HG03565 (cell line): ENCODE measurements around the gene NARF.
"Not testable (repeated sequence)": the region's sequence is repeated elsewhere in the genome, so short reads cannot be mapped to it uniquely, and the experiment has no call there.

Experiments
- ATAC-seq: cut with Tn5 transposase; IDR thresholded peaks from one replicate; pipeline ENCODE4 v1.9.1; 2021; ENCODE audit warnings: mild to moderate bottlenecking, moderate library complexity; ENCODE audit not compliant: unreplicated experiment

NARF gene

DNA sequence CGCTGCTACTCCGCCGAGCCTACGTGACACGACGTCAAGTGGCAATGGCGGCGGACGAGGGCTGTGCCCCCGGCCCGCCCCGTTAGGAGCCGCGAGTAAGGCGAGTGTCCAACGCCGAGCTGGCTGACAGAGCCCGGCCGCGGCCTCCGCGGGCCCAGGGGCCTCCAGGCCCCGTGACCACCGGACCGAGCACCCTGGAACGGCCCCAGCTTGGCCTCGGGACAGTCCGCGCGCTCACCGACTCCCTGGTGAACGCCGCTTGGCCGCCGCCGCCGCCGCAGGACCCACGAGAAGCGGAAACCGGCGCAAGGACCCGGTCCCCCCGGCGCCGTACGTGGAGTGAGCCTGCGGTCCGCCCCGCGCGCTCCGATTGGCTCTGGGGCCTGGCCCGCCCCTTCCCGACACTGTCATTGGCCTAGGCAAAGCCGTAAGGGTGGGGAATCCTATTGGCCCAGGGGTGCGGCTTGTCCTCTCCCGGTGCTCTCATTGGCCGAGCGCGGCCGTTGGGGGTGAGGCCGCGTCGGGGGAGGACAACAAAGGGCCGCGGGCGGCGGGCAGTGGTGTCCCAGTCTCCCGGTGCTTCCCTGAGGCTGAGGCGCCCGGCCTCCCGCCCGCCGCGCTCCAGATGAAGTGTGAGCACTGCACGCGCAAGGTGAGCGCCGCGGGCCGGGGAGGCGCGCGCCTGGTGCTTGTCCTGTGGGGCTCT is at the start of gene NARF:
NARF (plus strand) TSS at position 563 of the 706 bp plus-strand sequence; CDS start at position 626, 63 bp downstream.
- ATAC-seq, result peak; percentile 84

DNA sequence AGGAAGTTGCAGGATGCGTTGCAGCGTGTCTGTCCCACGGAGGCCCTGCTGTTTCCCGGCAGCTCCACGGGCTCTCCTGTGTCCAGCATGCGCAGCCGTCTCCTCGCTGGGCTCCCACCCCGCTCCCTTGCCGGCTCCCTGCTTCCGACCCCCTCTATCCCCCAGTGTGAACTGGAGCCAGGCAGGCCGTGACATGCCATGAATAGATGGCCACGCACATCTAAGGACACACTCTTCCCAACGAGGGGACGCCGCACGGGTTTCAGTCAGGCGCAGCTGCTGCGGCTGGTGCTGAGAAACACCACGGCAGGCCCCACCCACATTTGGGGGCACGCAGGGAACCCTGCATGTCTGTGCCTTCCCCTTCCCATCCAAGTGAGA is 49.6 kb upstream of the NARF start:
- ATAC-seq, result no peak

DNA sequence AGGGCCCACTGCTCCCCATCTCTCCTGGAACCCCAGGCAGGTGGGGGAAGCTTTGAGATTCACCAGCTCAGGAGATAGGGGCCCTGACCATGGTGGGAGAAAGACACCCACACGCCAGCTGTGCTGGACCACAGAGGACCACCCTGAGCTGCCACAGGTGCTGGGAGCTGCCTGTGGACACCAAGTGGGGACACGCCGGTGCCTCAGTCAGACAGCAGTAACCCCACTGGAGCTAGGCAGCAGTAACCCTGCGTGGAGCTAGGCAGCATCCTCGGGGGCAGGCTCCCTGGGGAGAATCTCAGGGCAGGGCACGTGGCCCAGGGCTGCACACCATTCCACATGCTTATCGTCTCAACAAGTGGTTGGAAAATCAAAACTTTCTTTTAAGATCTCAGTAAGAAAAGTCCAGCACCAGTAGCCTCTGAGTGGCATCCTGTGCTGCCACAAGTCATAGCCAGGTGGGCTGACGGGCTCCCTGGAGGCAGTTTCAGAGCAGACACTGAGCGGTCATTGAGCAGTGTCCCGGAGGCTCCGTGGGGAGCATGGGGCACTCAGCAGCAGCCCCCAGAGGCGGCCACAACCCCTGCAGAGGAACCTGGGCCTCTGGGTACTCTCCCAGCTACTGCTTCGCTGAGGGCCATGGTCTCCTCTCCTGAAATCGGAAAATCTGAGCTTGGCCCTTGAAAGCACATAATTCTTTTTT is 48.4 kb upstream of the NARF start:
- no peak for ATAC-seq

- no peak for ATAC-seq
Measured at GRCh38 chr17:82411396-82412053, 47.0 kb upstream of the NARF start.

- ATAC-seq, result not testable (repeated sequence)
Measured at GRCh38 chr17:82412081-82412480, 46.5 kb upstream of the NARF start.

DNA sequence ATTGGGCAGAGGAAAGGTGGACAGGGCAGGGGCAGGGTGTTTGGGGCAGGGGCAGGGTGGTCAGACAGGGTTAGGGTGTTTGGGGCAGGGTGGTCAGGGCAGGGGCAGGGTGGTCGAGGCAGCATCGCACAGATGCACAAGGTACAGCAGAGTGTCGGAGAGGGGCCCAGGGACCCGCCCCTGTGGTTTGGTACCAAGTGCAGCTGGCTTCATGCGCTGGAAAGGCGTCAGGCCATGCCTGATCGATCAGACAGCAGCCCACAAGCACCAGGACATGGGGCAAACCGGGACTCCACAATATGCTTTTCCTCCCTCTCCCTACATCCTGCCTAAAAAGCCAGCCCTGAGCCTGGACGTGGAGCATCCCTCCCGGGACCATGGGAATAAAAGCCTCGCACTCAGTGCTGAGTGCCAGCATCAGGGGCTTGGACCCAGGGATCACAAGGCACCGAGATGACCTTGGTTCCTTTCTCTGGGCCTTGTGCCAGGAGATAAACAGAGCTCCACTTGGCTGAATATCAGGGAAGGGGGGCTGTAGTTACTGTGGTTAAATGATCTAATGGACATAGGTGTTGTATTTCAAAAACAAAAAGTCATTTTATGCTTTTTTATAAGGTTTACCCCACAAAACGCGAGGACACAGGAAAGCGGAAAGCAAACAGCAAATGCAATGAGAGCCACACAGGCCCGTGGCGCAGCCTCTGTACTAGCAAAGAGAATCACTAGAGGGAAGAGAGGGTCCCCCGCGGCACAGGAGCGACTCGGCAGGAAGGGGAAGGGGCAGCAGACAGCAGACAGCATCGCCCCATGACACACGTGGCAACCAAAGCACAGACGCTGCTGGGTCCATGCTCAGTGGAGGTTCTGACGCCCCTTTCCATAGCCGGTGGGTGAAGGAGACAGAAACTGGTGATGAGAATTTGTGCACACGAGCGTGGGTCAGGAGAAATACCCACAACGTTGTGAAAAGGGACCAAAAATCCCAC is 45.7 kb upstream of the NARF start:
- no peak for ATAC-seq

GRCh38 chr17:82414548-82415281 is 43.8 kb upstream of the NARF start:
- no peak for ATAC-seq

DNA sequence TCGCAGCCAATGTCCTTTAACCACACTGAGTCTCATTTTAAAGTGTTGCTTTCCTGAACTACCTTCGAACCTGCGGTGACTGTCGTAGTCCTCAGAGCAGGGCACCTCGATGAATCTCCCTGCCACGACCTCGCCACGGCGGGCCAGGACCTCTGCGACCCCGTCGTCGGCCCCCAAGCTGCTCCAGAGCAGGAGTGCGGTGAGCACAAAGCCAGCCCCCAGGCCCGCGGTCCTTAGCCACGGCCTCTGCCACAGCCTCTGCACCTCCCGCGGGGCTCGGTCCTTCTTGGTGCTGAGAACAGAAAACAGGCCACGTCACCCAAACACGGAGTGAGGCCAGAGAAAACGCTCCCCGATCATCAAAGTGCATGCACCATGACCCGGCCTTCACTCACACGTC is 43.2 kb upstream of the NARF start:
- no peak for ATAC-seq

DNA sequence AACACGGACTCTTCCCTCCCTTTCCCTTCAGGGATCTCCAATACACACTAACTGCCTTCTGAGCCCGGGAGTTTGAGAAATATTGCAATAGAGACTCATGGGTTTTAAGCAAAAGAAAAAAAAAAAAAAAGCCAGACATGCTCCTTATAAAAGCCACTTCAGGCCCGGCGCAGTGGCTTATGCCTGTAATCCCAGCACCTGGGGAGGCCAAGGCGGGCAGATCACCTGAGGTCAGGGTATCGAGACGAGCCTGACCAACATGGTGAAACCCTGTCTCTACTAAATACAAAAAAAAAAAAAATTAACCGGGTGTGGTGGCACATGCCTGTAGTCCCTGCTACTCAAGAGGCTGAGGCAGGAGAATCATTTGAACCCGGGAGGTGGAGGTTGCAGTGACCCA is 42.8 kb upstream of the NARF start:
- ATAC-seq, result no peak

GRCh38 chr17:82416264-82416663 is 42.3 kb upstream of the NARF start:
- no peak for ATAC-seq

- no peak for ATAC-seq
Measured at GRCh38 chr17:82416771-82417170, 41.8 kb upstream of the NARF start.

- ATAC-seq, result peak; percentile 74
Measured at GRCh38 chr17:82418001-82418986, 40.2 kb upstream of the NARF start, which contains the start of the genes HEXD and OGFOD3. Gene HEXD, plus strand, starts transcription at chr17:82418347. Its CDS starts 1,453 bp downstream, at chr17:82419800. Gene OGFOD3, minus strand, starts transcription at chr17:82418586. Its CDS starts 101 bp downstream, at chr17:82418485.

- ATAC-seq, result no peak
Measured at GRCh38 chr17:82419540-82419939, 39.0 kb upstream of the NARF start.

DNA sequence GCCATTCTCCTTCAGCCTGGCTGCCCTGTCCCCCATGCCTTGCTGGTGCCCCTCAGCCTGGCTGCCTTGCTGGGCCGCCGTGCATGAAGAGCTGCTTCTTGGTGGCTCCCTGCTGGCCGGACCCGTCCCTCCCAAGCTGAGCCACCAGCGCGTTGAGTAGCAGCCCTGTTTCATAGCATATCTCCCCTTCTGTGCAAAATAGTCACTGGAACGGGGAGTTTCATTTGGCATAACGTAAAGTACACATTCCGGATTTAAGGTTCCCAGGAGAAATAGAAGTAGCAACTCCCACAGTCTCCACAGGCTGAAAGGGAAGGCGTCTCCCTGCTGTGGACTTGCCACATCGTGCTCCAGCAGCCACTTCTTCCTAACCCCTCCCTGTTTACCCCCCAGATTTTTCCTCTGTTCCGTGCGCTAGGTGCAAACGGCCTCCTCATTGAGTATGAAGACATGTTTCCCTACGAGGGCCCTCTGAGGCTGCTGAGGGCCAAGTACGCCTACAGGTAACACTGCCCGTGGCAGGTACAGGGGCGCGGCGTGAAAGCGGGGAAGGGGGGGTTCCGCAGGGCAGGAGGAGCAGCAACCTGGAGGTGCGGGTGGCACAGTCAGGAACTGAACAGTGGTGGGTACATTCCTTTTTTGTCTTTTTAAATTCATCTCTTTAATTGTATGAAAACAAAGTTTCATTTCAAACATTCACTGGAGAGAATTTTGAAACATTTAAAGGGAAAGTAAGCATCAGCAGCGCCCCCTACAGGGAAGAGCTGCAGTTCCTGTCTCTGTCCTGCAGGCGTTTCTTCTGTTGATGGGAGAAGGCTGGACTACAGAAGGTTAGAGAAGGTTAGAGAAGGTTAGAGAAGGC is 34.3 kb upstream of the NARF start:
- no peak for ATAC-seq

- ATAC-seq, result no peak
Measured at GRCh38 chr17:82424863-82425159, 33.7 kb upstream of the NARF start.

- no peak for ATAC-seq
Measured at GRCh38 chr17:82428546-82428945, 30.0 kb upstream of the NARF start.

DNA sequence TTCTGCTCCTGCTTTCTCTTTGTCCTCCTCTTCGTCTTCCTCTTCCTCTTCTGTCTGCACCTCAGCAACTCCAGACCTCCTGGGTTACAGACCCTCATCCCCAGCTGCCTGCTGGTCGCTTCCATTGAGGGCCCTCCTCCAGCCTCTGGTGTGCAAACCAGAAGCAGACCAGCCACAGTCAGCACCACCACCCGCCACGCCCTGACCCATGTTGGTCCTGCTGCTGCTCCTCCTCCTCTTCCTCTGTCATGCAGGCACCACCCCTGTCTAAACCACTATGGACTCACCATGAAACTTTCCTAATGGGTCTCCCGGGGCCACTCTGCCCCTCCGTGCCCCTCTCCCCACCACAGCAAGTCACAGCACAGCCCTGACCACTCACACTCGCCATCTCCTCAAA is 28.7 kb upstream of the NARF start:
- no peak for ATAC-seq

DNA sequence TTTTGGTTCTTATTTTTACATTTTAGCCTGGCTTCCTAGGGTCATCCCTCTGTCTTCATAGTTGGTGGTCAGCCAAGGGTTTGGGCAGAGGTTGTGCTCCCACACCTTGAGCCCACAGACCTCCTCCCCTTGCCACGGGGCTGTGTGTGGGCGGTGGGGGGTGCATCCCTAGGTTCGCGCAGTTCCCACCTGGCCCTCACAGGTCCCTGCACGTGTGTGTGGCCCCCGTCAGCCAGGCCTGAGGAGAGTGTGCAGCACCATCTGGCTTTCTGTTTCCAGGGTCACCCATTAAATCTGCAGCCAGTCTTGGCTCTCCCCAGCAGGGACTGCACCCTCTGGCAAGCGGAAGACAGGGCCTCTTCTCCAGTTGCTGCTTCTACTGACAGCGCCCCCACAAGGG is 26.5 kb upstream of the NARF start:
- ATAC-seq, result no peak
